GM12891 (cell line): ENCODE results near the gene BCL7C.
"Not testable (repeated sequence)": the region's sequence is repeated elsewhere in the genome, so short reads cannot be mapped to it uniquely, and the experiment has no call there.

ENCODE experiments used
- POLR2A ChIP-seq: IDR thresholded peaks from 2 replicates; pipeline ENCODE4 v1.6.1; 2011; ENCODE audit warnings: low read depth, low read length, control low read depth
- POLR2AphosphoS5 ChIP-seq: IDR thresholded peaks from 2 replicates; pipeline ENCODE4 v1.6.1; 2011; ENCODE audit warnings: low read depth, low read length, control low read depth

DNA sequence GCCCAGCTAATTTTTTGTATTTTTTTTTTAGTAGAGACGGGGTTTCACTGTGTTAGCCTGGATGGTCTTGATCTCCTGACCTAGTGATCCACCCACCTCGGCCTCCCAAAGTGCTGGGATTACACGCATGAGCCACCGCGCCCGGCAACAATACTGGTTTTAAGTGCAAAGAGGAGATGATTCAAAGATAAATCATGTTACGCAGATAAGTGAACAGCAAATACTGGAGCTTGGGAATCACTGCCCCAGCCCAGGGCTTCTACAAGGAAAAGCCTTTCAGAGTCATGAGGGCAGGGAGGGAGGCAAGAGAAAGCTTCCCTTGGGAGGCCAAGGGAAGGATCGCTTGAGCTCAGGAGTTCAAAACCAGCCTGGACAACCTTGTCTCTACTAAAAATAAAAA lies 45.7 kb upstream of the BCL7C start:
- not testable (repeated sequence) for TF ChIP-seq POLR2AphosphoS5, POLR2A
